CD4-positive, CD25-positive, alpha-beta regulatory T cell (primary cell): Measurements from ENCODE around the gene RAB40C. TPM values are rescaled to one million over a fixed set of nuclear protein-coding genes. Genes with fewer than 3 reads are reported as not detected.

ENCODE experiments used
- ATAC-seq, 2 donors: fragments of 150-1000 bp; cut with Tn5 transposase; one replicate each; pipeline ENCODE4 v1.10.0; 2021; ENCODE audit warnings: low read depth in 2 of 2, moderate number of reproducible peaks in 2 of 2, moderate library complexity in 1 of 2
- DNase-seq, 3 donors: peaks; one replicate each; pipeline versions ENCODE4 v3.0.0 to v3.0.0-alpha.2; 2012 to 2022; ENCODE audit warnings: mixed read lengths in 1 of 3
- H3K27ac ChIP-seq: one replicate; pipeline ENCODE4 v1.7.0; 2013; ENCODE audit warnings: mild to moderate bottlenecking, low read length; ENCODE audit not compliant: insufficient read depth, poor library complexity, severe bottlenecking
- H3K27me3 ChIP-seq: one replicate; pipeline ENCODE4 v1.7.0; 2013; ENCODE audit warnings: low read length; ENCODE audit not compliant: control insufficient read depth, insufficient read depth
- H3K36me3 ChIP-seq: one replicate; pipeline ENCODE4 v1.7.0; 2013; ENCODE audit warnings: mild to moderate bottlenecking, low read length, moderate library complexity; ENCODE audit not compliant: control insufficient read depth, insufficient read depth
- H3K4me1 ChIP-seq: 2 replicates; pipeline ENCODE4 v1.7.0; 2013; ENCODE audit warnings: mild to moderate bottlenecking, low read length; ENCODE audit not compliant: insufficient read depth, control insufficient read depth, poor library complexity, severe bottlenecking
- H3K4me3 ChIP-seq: one replicate; pipeline ENCODE4 v1.7.0; 2013; ENCODE audit warnings: low read depth, mild to moderate bottlenecking, low read length, moderate library complexity
- H3K9me3 ChIP-seq, 2 experiments: 1 replicate in 1 of 2; 2 replicates in 1 of 2; pipeline ENCODE4 v1.7.0; 2013; ENCODE audit warnings: low read length in 2 of 2, mild to moderate bottlenecking in 1 of 2, moderate library complexity in 1 of 2; ENCODE audit not compliant: control insufficient read depth in 2 of 2
- H3K27ac Mint-ChIP-seq, 3 donors: one replicate each; pipeline ENCODE4 v1.8.0; 2020 to 2022; ENCODE audit warnings: mild to moderate bottlenecking in 3 of 3, mixed read lengths in 3 of 3, moderate library complexity in 2 of 3
- H3K27me3 Mint-ChIP-seq: one replicate; pipeline ENCODE4 v1.8.0; 2022; ENCODE audit warnings: mild to moderate bottlenecking, mixed read lengths
- H3K36me3 Mint-ChIP-seq: one replicate; pipeline ENCODE4 v1.8.0; 2020; ENCODE audit warnings: mixed read lengths
- H3K4me1 Mint-ChIP-seq, 4 donors: one replicate each; pipeline ENCODE4 v1.8.0; 2020 to 2022; ENCODE audit warnings: mixed read lengths in 4 of 4, mild to moderate bottlenecking in 1 of 4
- H3K4me3 Mint-ChIP-seq, 4 donors: one replicate each; pipeline ENCODE4 v1.8.0; 2020 to 2022; ENCODE audit warnings: mild to moderate bottlenecking in 4 of 4, mixed read lengths in 4 of 4, moderate library complexity in 3 of 4
- H3K9me3 Mint-ChIP-seq, 7 donors: one replicate each; pipeline ENCODE4 v1.8.0; 2020 to 2022; ENCODE audit warnings: mixed read lengths in 7 of 7, mild to moderate bottlenecking in 3 of 7, moderate library complexity in 2 of 7
- polyA plus RNA-seq, 4 donors: library from polyadenylated mRNA; unstranded; fragments of 300-500 nt; fragmentation: Illumina TruSeq; gene quantifications; one replicate each; pipeline ENCODE4 v1.2.3, GENCODE V29; 2021
- total RNA-seq: library from RNA; stranded (reverse); gene quantifications from one replicate; pipeline ENCODE4 v1.2.3, GENCODE V29; 2022

Gene RAB40C
- total and polyA plus RNA-seq, 5 donors from 2014 or later: 6.8 to 12.1 (median 8.6) TPM

GRCh38 chr16:556474-557173, 33.2 kb upstream of the RAB40C start:
- no peak for ATAC-seq
- H3K27ac Mint-ChIP-seq: no peak overlapping the region
- H3K9me3 ChIP-seq: no peaks in the 10 kb centered on the region

DNA sequence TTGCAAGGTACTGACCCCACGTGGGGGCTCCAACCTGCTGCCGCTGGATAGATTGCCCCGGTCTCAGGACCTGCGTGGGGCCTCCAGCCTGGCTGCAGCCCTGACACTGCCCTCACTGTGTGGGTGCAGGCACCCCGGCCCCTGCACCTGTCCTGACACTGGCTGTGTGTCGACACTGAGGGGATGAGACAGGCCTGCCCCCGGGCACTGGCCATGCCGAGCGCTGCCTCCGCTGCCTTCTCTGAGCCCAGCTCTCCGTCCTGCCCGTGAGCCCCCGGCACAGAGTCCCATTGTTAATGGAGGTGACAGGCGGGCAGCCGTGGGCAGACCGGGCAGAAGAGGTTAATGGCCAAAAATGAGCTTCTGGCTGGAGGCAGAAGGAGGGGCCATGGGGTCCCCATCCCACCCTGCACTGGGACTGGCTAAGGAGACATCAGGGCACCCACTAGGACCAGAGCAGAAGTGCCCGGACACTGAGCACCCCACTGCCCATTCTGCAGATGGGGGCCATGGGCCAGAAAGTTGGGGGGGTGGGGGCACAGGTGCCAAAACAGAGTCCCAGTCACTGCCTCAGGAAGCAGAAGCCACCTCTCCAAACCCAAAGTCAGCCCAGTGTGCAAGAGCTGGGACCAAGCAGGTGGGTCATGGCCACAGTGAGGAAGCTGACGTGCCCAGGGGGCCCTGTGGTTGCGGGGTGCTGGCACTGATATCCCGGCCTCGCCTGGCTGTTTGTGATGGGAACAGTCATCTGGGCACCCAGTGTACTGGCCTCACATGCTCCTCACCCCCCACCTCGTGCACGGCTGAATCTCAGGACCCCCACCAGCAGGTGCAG, 32.2 kb upstream of the RAB40C start:
- Mint-ChIP-seq H3K36me3 (no peaks in the 10 kb centered on the region), H3K27me3 (peaks cover 11% of the 10 kb centered on the region), H3K9me3 (peaks cover 0 to 3% (median 0%) of the 10 kb centered on the region in 7 donors), H3K27ac (no peak overlapping the region), H3K4me1 (peaks cover 0 to 3% (median 0%) of the 10 kb centered on the region in 4 donors), H3K4me3 (no peak overlapping the region)
- no peaks in the 10 kb centered on the region for H3K27me3 ChIP-seq
- no peak overlapping the region for H3K27ac ChIP-seq
- DNase-seq: no peak
- no peaks in the 10 kb centered on the region for H3K36me3 ChIP-seq
- H3K9me3 ChIP-seq: no peaks in the 10 kb centered on the region
- H3K4me3 ChIP-seq: no peak overlapping the region
- no peak for ATAC-seq
- no peaks in the 10 kb centered on the region for H3K4me1 ChIP-seq

More at GRCh38 chr16:556474-557173, 33.2 kb upstream of the RAB40C start:
- H3K4me3 Mint-ChIP-seq: peak overlapping the region in 1 of 4 donors; percentile 27
- Histone ChIP-seq H3K36me3 (no peaks in the 10 kb centered on the region), H3K4me1 (no peaks in the 10 kb centered on the region), H3K4me3 (no peak overlapping the region), H3K27me3 (no peaks in the 10 kb centered on the region), H3K27ac (no peak overlapping the region)
- DNase-seq: no peak
- H3K4me1 Mint-ChIP-seq: peaks cover 0 to 3% (median 0%) of the 10 kb centered on the region in 4 donors
- peaks cover 0 to under 1% (median 0%) of the 10 kb centered on the region in 7 donors for H3K9me3 Mint-ChIP-seq
- H3K27me3 Mint-ChIP-seq: peaks cover 11% of the 10 kb centered on the region
- no peaks in the 10 kb centered on the region for H3K36me3 Mint-ChIP-seq

DNA sequence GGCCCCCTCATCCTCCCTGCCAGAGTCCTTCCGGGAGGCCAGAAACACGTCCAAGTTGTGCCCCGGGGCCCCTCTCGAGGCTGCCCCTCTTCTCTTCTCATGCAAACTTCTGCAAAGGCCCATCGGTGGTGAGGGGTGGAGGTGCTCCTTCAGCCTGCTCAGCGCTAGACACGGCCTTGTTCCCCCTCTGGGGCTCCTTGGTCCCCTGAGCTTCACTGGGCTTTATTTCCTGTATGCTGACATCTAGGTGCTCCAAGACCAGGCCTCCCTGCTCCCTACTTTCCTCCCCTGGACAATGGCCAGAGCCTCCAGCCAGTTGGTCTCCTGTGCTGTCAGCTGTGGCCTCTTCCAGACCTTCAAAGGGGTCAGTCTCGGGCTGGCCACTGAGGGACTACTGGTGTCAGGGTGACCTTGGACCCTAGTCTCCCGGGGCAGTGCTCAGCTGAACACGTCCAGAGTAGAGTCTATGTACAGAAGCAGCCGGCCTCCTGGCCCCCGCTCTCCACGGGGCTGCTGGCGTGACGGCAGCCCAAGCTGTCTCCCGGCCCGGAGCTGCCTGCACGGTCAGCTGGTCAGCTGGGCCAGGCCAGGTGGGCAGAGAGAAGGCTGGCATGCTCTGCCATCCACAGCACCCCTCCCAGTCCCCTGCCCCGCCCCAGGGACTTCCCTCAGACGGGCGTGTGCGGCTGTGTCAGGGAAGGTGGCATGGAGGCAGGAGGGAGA, 31.4 kb upstream of the RAB40C start:
- Mint-ChIP-seq H3K4me1 (peaks cover 0 to 3% (median 0%) of the 10 kb centered on the region in 4 donors), H3K9me3 (peaks cover 0 to 3% (median 0%) of the 10 kb centered on the region in 7 donors), H3K27me3 (peaks cover 11% of the 10 kb centered on the region), H3K4me3 (no peak overlapping the region), H3K36me3 (no peaks in the 10 kb centered on the region), H3K27ac (no peak overlapping the region)
- Histone ChIP-seq H3K4me1 (no peaks in the 10 kb centered on the region), H3K27me3 (no peaks in the 10 kb centered on the region), H3K36me3 (no peaks in the 10 kb centered on the region), H3K9me3 (no peaks in the 10 kb centered on the region), H3K27ac (no peak overlapping the region), H3K4me3 (no peak overlapping the region)
- ATAC-seq: no peak
- DNase-seq: no peak

DNA sequence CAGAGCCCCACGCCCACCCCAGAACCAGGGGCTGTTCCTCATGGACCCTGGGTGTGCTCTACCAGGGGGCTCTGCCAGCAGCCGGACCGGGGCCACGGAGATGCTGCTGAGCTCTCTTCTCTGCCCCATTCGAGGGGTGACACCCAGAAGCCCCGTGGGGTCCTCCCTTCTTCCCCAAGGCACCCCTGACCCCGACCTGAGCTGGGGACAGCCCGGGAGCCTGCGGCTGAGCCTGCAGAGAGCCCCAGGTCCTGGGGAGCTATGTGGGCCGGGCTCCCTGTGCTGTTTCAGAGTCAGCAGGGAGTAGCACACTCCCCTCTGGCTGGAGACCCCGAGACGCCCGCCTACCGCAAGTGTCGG, 30.9 kb upstream of the RAB40C start:
- Histone ChIP-seq H3K4me1 (no peaks in the 10 kb centered on the region), H3K9me3 (no peaks in the 10 kb centered on the region), H3K4me3 (no peak overlapping the region), H3K27me3 (no peaks in the 10 kb centered on the region), H3K27ac (no peak overlapping the region), H3K36me3 (no peaks in the 10 kb centered on the region)
- ATAC-seq (no peak), DNase-seq (no peak)
- H3K27ac Mint-ChIP-seq: no peak overlapping the region
- peaks cover 0 to 3% (median 0%) of the 10 kb centered on the region in 4 donors for H3K4me1 Mint-ChIP-seq
- peaks cover 0 to 3% (median 0%) of the 10 kb centered on the region in 7 donors for H3K9me3 Mint-ChIP-seq
- peaks cover 11% of the 10 kb centered on the region for H3K27me3 Mint-ChIP-seq
- no peaks in the 10 kb centered on the region for H3K36me3 Mint-ChIP-seq
- H3K4me3 Mint-ChIP-seq: no peak overlapping the region

DNA sequence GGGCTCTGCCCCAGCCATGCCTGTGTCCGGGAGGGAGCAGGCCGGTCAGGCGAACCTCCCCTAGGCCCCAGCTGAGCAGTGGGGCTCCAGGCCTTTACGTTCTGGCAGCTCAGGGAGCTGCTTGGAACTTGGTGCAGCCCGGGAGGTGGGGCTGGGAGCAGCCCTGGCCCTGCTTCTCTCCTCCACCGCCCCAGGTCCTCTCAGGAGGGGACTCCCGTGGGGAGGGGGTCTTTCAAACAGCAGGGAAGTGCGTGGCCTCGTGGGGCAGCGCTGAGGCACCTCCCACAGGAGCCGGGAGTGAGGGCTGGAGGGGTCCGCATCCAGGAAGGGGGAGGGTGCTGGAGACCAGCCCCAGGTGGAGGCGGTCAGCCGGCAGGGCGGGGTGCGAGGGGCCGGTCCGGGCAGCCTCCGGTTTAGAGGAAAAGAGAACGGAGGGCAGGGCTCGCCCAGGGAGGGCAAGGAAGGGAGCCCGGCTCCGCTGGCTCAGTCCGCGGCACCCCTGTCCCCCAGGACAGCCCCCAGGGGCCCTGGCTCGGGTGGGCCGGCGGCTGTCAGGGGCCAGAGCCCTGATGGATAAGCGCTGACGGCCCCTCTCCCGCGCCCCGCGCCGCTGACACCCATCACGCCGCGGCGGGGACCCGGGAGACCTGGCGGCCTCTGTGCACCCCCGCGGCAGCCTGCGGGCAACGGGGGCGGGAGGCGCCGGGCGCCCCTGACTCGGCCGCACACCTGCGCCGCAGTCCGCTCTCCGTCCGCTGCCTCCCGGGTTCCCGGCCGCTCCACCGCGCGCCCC, 30.3 kb upstream of the RAB40C start:
- no peak overlapping the region for H3K27ac Mint-ChIP-seq
- no peak for DNase-seq
- no peaks in the 10 kb centered on the region for H3K36me3 Mint-ChIP-seq
- no peak overlapping the region for H3K4me3 ChIP-seq
- no peaks in the 10 kb centered on the region for H3K27me3 ChIP-seq
- H3K9me3 ChIP-seq: no peaks in the 10 kb centered on the region
- H3K4me1 Mint-ChIP-seq: peaks cover 0 to 3% (median 0%) of the 10 kb centered on the region in 4 donors
- H3K4me1 ChIP-seq: no peaks in the 10 kb centered on the region
- no peak overlapping the region for H3K4me3 Mint-ChIP-seq
- peaks cover 0 to 3% (median 0%) of the 10 kb centered on the region in 7 donors for H3K9me3 Mint-ChIP-seq
- ATAC-seq: no peak
- H3K27me3 Mint-ChIP-seq: peaks cover 11% of the 10 kb centered on the region
- no peak overlapping the region for H3K27ac ChIP-seq
- no peaks in the 10 kb centered on the region for H3K36me3 ChIP-seq

- Mint-ChIP-seq H3K36me3 (no peaks in the 10 kb centered on the region), H3K9me3 (peaks cover 0 to 3% (median 0%) of the 10 kb centered on the region in 7 donors), H3K27ac (no peak within 1 kb of the TSS), H3K4me3 (no peak within 1 kb of the TSS), H3K27me3 (peaks cover 11% of the 10 kb centered on the region), H3K4me1 (peaks cover 0 to 3% (median 0%) of the 10 kb centered on the region in 4 donors)
- Histone ChIP-seq H3K27me3 (no peaks in the 10 kb centered on the region), H3K36me3 (no peaks in the 10 kb centered on the region), H3K4me1 (no peaks in the 10 kb centered on the region), H3K9me3 (no peaks in the 10 kb centered on the region), H3K27ac (no peak within 1 kb of the TSS), H3K4me3 (no peak within 1 kb of the TSS)
- DNase-seq: no peak
- ATAC-seq: no peak
These were observed 29.6 kb upstream of the RAB40C start, which contains the start of gene PRR35 for GRCh38 chr16:560204-560700. TSS of gene PRR35 (plus strand) at chr16:560394. CDS start at chr16:563295, 2,901 bp downstream.
